GM23248 (cell line): Measurements from ENCODE around the gene IPO11. TPM values are rescaled to one million over a fixed set of nuclear protein-coding genes. Genes with fewer than 3 reads are reported as not detected.
"Not testable (repeated sequence)": the region's sequence is repeated elsewhere in the genome, so short reads cannot be mapped to it uniquely, and the experiment has no call there.

Source experiments
- DNase-seq: peaks from one replicate; pipeline ENCODE4 v3.0.0-alpha.2; 2015
- H2AFZ ChIP-seq: fragments of 200-600 bp; sonication (generic); 2 replicates; pipeline ENCODE4 v1.6.1; 2016; ENCODE audit warnings: antibody characterized with exemption
- H3F3A ChIP-seq: fragments of 200-600 bp; sonication (generic); 2 replicates; pipeline ENCODE4 v1.6.1; 2016; ENCODE audit warnings: mild to moderate bottlenecking, antibody characterized with exemption, mixed run types; ENCODE audit not compliant: insufficient read depth
- H3K27ac ChIP-seq: fragments of 200-600 bp; sonication (generic); 2 replicates; pipeline ENCODE4 v1.5.1; 2016; ENCODE audit warnings: mild to moderate bottlenecking
- H3K27me3 ChIP-seq: fragments of 200-600 bp; sonication (generic); replicated peaks from 2 replicates; pipeline ENCODE4 v1.6.1; 2016; ENCODE audit warnings: mild to moderate bottlenecking; ENCODE audit not compliant: insufficient read depth
- H3K36me3 ChIP-seq: fragments of 200-600 bp; sonication (generic); 2 replicates; pipeline ENCODE4 v1.6.1; 2016; ENCODE audit warnings: low read depth, mild to moderate bottlenecking
- H3K4me1 ChIP-seq: fragments of 200-600 bp; sonication (generic); 2 replicates; pipeline ENCODE4 v1.6.1; 2016; ENCODE audit warnings: mild to moderate bottlenecking; ENCODE audit not compliant: insufficient read depth
- H3K4me2 ChIP-seq: fragments of 200-600 bp; sonication (generic); one replicate; pipeline ENCODE4 v1.6.1; 2016; ENCODE audit warnings: mild to moderate bottlenecking; ENCODE audit not compliant: unreplicated experiment
- H3K4me3 ChIP-seq: fragments of 200-600 bp; sonication (generic); 2 replicates; pipeline ENCODE4 v1.5.1; 2016; ENCODE audit warnings: mild to moderate bottlenecking
- H3K79me2 ChIP-seq: fragments of 200-600 bp; sonication (generic); 2 replicates; pipeline ENCODE4 v1.6.1; 2016; ENCODE audit warnings: mild to moderate bottlenecking; ENCODE audit not compliant: insufficient read depth
- H3K9ac ChIP-seq: fragments of 200-600 bp; sonication (generic); 2 replicates; pipeline ENCODE4 v1.6.1; 2016; ENCODE audit warnings: mild to moderate bottlenecking
- H3K9me2 ChIP-seq: fragments of 200-600 bp; sonication (generic); 2 replicates; pipeline ENCODE4 v1.6.1; 2016; ENCODE audit warnings: mixed run types, mild to moderate bottlenecking, moderate library complexity; ENCODE audit not compliant: insufficient read depth
- H3K9me3 ChIP-seq: fragments of 200-600 bp; sonication (generic); one replicate; pipeline ENCODE4 v1.6.1; 2017; ENCODE audit warnings: low read depth
- H4K20me1 ChIP-seq: fragments of 200-600 bp; sonication (generic); 2 replicates; pipeline ENCODE4 v1.6.0; 2016; ENCODE audit not compliant: insufficient read depth
- EZH2 ChIP-seq: fragments of 200-600 bp; sonication (generic); IDR thresholded peaks from 2 replicates; pipeline ENCODE4 v1.6.1; 2018; ENCODE audit warnings: antibody characterized with exemption, mild to moderate bottlenecking; ENCODE audit not compliant: insufficient read depth, poor library complexity, severe bottlenecking
- EZH2phosphoT487 ChIP-seq: fragments of 200-600 bp; sonication (generic); IDR thresholded peaks from 2 replicates; pipeline ENCODE4 v1.6.1; 2018; ENCODE audit warnings: antibody characterized with exemption, moderate library complexity, mild to moderate bottlenecking, low read depth; ENCODE audit not compliant: insufficient read depth
- WGBS, 2 experiments: methylation state at CpG; one replicate each; pipeline ENCODE4 v1.1.6; 2015 to 2017; ENCODE audit warnings: low lambda C conversion rate in 2 of 2, low coverage in 1 of 2; ENCODE audit errors: missing lambda C conversion rate in 2 of 2; 5-methylcytosine and 5-hydroxymethylcytosine counted together
- in situ Hi-C: fragments of 300-500 bp; cut with MboI; formaldehyde crosslinking; loops from 2 replicates; pipeline ENCODE4 v1.15.0; 2020
- polyA plus RNA-seq: library from polyadenylated mRNA; unstranded; fragments of >200 nt; fragmentation: Nextera tagmentation; extraction: Ambion mirVana; gene quantifications from 2 replicates; pipeline ENCODE4 v1.2.1, GENCODE V29; 2016
- total RNA-seq: library from RNA; depleted of rRNA; stranded (reverse); fragments of >200 nt; shearing (Covaris generic); gene quantifications from 2 replicates; pipeline ENCODE4 v1.2.3, GENCODE V29; 2014

Gene IPO11
- total and polyA plus RNA-seq, 2 experiments from 2014 or later = 19.9 to 26.5 TPM

GRCh38 chr5:62653001-62653863 is 240.7 kb downstream of the IPO11 start:
- Histone ChIP-seq H3F3A (no peaks in the 10 kb centered on the region), H3K9me3 (no peaks in the 10 kb centered on the region), H3K4me3 (no peak overlapping the region), H3K79me2 (no peaks in the 10 kb centered on the region), H3K9me2 (no peaks in the 10 kb centered on the region), H3K4me2 (no peak overlapping the region), H3K27ac (no peak overlapping the region), H4K20me1 (no peaks in the 10 kb centered on the region), H3K27me3 (no peaks in the 10 kb centered on the region), H3K4me1 (no peaks in the 10 kb centered on the region), H2AFZ (no peak overlapping the region), H3K9ac (no peak overlapping the region), H3K36me3 (no peaks in the 10 kb centered on the region)
- in situ Hi-C loops = no loop called here
- 41 to 43% methylated on average over 7 of the region's 7 CpGs for WGBS, 2 experiments
- TF ChIP-seq EZH2phosphoT487 (no peak), EZH2 (no peak)
- no peak for DNase-seq

GRCh38 chr5:62653864-62654575 is 241.5 kb downstream of the IPO11 start:
- Histone ChIP-seq H3K9ac (no peak overlapping the region), H3K9me2 (no peaks in the 10 kb centered on the region), H2AFZ (no peak overlapping the region), H3K36me3 (no peaks in the 10 kb centered on the region), H3K4me2 (no peak overlapping the region), H3F3A (no peaks in the 10 kb centered on the region), H3K79me2 (no peaks in the 10 kb centered on the region), H3K27ac (no peak overlapping the region), H3K27me3 (no peaks in the 10 kb centered on the region), H3K4me3 (no peak overlapping the region), H3K9me3 (no peaks in the 10 kb centered on the region), H4K20me1 (no peaks in the 10 kb centered on the region), H3K4me1 (no peaks in the 10 kb centered on the region)
- no peak for TF ChIP-seq EZH2
- no peak for TF ChIP-seq EZH2phosphoT487
- WGBS, 2 experiments = 65 to 71% methylated on average over 11 of the region's 11 CpGs
- in situ Hi-C loops = no loop called here
- no peak for DNase-seq

GRCh38 chr5:62657772-62658171 is 245.2 kb downstream of the IPO11 start:
- H3K9ac ChIP-seq, H3K27ac ChIP-seq, H4K20me1 ChIP-seq, H3K79me2 ChIP-seq, H2AFZ ChIP-seq, H3K36me3 ChIP-seq, H3K4me1 ChIP-seq, H3F3A ChIP-seq, H3K27me3 ChIP-seq, H3K9me2 ChIP-seq, H3K9me3 ChIP-seq, H3K4me2 ChIP-seq, in situ Hi-C loops, H3K4me3 ChIP-seq, DNase-seq: not testable (repeated sequence)

- WGBS, 2 experiments = 41 to 51% methylated on average over 8 of the region's 8 CpGs
- no peak overlapping the region for H3K9ac ChIP-seq
- no peak overlapping the region for H2AFZ ChIP-seq
- no peak overlapping the region for H3K27ac ChIP-seq
- H3K4me1 ChIP-seq = no peaks in the 10 kb centered on the region
- no peaks in the 10 kb centered on the region for H3F3A ChIP-seq
- H3K9me3 ChIP-seq = no peaks in the 10 kb centered on the region
- H3K4me2 ChIP-seq = no peak overlapping the region
- no peak for DNase-seq
- no peaks in the 10 kb centered on the region for H3K9me2 ChIP-seq
- H3K79me2 ChIP-seq = no peaks in the 10 kb centered on the region
- no peaks in the 10 kb centered on the region for H4K20me1 ChIP-seq
- in situ Hi-C loops = no loop called here
- H3K4me3 ChIP-seq = no peak overlapping the region
- no peaks in the 10 kb centered on the region for H3K36me3 ChIP-seq
- H3K27me3 ChIP-seq = no peaks in the 10 kb centered on the region
- TF ChIP-seq EZH2 = no peak
- no peak for TF ChIP-seq EZH2phosphoT487
Measured at GRCh38 chr5:62661126-62661525, 248.6 kb downstream of the IPO11 start.
